Fibroblast of skin of left biceps (primary cell): ENCODE measurements around the gene POLR2H.

ENCODE experiments used
- DNase-seq, 2 experiments: peaks; one replicate each; pipeline ENCODE4 v3.0.0-alpha.2; 2013; ENCODE audit warnings: low read depth in 2 of 2

The POLR2H gene

DNA sequence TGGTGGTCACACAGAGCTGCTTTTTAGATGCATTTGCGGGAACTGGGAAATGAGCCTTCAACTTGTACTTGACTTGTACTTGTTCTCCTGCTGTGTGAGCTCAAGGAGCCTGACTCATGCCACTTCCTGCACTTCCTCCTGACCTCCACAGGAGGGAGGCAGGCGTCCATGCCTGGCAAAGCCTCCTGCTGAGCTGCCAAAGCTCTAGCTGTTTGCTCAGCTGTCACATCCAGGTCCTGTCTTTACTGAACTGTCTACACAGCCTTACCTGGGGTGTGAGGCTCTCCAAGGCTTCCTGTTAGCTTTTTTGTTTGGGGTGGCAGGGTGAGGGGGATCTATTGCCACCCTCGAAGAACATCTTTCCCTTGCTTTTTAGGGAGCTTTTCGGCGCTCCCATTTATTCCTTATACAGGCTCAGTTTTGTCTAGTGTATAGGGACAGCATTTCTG lies 10.1 kb downstream of the POLR2H start:
- peak; percentile 55 to 57 for DNase-seq

DNA sequence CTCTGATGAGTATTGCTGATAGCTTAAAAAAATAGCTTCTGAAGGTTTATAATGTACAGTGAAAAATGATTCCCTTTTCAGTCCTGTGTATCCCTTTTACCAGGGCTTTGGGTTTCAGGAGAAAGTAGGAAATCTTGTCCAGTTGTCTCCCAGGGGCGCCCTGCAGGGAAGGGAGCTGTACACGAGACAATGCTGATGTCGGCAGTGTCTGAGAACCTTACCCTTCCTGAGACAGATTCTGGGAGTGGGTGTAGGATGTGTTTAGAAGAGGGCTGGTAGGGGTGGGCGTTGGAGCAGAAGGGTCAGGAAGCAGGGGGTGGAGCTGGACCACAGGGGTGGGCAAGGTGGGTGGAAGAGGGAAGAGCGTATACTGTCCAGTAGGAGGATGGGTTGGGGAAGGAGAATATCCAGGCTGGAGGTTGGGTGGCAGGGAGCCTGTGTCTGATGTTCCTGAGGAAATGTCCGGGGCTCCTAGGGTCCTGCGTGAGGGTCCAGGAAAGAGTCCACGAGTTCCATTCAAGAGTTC lies 10.8 kb downstream of the POLR2H start:
- no peak for DNase-seq

DNA sequence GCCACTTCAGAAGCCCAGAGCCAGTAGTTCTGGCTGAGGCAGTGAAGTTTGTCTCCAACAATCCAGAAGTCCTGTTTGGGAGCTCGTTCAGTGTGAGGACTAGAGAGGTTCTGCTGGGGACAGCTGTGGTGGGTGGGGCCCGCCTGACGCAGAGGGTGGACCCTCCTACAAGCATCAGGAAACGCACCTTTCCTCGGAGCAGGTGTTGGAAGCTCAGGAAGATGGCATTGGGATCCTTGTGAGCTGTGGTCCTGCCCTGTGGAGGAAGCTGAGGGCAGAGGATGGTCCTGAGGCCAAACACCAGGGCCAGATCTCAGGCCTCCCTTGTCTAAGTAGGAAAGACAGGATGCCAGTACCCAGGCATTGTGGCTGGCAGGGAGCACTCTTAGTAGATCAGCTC lies 11.4 kb downstream of the POLR2H start:
- DNase-seq: no peak

DNA sequence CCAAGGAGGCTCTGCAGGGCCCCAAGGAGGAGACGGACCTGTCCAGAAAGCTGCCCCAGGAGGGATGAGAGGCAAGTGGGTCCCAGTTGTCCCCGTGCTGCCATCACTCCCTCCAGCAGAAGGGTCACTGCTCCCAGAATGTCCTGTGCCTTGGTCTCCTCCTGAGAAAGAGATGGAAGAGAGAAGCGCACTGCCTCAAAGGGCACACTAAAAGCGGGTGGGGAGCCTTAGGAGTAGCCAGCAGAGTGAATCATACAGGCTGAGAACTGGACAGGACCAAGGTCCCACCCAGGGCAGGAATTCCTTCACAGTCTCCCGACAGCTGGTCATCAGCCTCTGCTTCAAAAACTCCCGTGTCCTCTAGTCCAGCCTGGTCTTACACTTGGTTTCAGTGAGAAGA lies 11.9 kb downstream of the POLR2H start:
- DNase-seq: no peak

DNA sequence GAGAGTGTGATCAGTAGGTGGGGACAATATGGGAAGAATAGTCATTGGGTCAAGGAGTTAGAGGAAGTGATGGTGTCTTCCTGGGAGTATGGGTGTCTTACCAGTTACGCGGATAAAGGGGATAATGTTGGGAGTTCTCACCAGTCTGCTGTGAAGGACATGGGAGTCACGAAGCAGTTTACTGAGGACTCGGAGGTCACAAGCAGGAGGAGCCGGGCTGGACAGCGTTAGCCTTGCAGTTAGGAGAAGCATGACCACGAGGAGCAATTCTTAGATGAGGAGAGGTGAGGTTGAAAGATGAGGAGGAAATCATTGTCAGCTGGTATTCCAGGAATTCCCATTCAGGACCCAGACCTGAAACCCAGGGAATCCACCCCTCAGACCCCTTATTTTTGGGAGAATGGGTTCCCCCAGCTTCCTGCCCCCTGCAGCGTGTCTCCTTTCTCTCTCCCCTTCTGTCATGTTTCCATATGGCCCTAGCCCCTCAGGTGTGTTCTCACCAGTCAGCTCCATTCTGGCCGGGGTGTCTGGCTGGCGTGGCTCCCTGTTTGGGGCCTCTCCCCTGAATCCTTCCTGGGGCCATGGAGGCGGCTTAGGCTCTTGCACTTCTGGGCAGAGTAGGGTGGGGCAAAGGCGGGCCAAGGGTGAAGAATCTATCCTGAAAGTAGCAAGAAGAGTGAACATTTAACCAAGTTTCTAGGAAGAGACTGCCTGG lies 14.4 kb downstream of the POLR2H start:
- DNase-seq: no peak

DNA sequence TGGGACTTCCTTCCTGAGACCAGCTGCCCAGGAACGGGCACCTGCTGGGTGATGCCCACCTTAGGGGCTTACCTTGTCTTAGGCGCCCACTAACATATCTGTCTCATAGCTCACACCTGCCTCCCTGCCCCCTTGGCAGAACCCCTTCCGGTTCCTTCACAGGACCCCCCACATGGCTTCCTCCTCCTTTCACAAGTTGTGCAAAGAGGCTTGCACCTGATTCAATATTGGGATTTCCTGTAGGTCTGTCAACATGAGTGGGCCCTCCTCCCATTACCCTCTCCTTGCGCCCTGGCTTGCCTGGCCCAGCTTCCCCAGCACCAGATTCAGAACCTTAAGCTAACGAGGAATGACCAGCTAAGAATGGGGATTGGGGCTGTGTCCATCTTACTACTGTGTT lies 15.9 kb downstream of the POLR2H start:
- no peak for DNase-seq

DNA sequence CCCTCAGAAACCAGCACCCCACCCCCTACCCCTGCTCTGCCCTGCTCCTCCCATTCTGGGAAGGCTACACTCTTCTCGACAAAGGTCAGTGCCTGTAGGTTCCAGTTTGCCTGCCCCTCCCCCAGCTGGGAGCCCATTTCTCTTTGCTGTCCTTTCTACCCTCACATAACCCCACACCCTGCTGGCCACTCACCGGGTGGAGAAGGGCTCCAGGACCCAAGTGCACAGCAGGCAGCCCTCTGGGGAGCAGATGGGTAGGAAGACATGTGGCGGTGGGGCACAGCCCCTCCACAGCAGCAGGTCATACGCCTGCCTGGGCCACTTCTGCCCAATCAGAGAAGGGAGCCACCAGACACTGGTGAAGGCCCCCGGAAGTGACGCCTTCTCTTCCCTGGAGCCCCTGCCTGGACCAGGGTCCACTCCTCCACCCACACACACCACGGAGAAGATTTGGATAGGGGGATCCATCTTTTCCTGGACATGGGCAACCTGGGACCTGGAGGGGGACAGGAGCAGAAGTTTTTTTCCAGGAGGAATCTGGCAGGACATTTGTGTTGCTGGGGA lies 16.5 kb downstream of the POLR2H start, which contains the start of gene THPO:
THPO (minus strand) TSS at position 326 of the 564 bp plus-strand sequence. CDS start 1,948 bp downstream, outside the sequence.
- DNase-seq: no peak

DNA sequence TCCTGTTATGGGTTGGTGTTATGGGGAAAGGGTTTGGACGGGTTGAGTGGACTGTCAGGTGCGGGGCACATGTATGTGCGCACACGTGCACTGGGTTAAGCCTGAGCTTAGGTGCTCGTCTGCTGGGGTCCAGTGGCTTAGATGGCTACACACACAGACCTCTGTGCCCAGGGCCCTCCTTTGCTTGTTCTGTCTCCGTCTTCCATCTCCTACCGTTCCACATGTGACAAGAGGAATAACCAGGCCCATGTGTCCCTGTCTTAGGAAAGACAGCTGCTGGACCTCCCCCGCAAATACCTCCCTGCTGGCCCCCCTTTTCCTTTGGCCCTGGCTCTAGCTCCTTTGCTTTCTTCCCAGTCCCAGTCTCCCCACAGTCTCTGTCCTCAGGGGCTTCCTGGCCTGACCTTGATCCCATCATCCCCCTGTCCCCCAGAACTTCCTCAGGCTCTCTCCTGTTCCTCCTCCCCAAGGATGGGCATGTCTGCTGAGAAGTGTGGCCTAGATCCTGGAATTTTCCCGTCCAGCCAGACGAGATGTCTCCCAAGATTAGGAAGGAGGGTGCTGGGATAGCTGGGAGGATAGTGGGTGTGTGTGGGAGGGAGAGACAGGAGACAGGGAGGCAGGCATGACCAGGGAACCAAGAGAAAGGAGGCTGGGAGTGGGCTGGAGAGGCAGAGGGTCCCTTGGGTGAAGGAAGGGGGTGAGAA lies 17.3 kb downstream of the POLR2H start:
- no peak for DNase-seq

DNA sequence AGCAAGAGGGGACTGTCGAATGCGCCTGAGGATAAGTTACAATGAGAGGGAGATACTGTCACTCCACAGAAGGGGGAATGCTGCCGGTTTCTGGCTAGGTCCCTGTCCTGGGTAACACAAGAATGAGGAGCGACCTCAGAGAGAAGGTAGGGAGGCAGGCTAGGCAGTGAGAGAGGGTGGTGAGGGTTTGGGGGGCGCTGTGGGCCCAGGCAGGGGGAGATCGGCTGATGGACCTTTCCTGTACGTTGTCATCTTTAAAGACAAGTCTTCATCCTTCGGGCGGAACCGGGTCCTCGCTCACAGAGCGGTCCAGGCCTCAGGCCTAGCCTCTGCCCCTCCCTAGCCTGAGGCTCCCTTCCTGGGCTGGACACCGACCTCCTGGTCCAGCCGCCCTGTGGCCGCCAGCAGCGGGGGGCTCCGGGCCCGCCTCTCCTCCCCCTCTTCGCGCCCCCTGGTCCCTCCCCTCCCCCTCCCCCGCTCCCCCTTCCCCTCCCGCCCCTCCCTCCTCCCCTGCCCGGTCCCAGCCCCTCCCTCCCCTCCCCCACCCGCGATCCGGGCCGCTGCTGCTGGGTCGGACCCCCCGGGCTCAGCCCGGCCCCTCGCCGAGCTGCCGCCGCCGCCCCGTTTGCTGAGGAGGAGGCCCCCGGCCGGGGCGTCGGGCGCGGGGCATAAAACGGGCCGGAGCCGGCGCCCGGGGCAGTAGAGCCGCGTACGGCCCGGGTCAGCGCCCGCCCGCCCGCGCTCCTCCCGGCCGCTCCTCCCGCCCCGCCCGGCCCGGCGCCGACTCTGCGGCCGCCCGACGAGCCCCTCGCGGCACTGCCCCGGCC lies 18.1 kb downstream of the POLR2H start, which contains the start of gene CHRD:
CHRD (plus strand) TSS at position 697 of the 827 bp plus-strand sequence. CDS start 265 bp downstream, outside the sequence.
- DNase-seq: no peak

DNA sequence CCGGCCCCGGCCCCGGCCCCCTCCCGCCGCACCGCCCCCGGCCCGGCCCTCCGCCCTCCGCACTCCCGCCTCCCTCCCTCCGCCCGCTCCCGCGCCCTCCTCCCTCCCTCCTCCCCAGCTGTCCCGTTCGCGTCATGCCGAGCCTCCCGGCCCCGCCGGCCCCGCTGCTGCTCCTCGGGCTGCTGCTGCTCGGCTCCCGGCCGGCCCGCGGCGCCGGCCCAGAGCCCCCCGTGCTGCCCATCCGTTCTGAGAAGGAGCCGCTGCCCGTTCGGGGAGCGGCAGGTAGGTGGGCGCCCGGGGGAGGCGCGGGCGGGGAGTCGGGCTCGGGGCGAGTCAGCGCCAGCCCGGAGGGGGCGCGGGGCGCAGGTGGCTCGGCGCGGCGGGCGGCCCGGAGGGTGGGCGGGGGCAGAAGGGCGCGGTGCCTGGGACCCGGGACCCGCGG lies 18.7 kb downstream of the POLR2H start:
- no peak for DNase-seq

DNA sequence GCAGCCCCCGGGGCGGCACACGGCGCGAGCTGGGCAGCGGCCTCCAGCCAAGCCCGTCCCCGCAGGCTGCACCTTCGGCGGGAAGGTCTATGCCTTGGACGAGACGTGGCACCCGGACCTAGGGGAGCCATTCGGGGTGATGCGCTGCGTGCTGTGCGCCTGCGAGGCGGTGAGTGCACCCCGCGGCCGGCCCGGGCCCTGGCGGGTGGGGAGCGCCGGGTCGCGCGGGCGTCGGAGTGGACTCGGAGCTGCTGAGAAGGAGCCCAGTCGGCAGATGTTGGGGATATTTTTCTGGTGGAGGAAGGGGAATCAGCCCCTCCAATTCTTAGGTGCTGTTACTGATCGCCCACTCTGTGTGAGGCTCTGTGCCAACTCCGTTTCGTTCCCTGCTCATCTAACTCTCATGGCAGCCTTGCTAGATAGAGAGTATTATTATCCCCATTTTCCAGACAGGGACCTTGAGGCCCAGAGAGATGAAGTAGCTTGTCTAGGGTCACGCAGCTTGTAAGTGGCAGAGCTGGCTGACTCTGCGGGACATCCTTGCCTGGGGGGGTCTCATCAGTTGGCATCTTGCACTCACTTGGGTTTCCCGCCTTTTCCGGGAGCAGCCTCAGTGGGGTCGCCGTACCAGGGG lies 19.2 kb downstream of the POLR2H start:
- no peak for DNase-seq

DNA sequence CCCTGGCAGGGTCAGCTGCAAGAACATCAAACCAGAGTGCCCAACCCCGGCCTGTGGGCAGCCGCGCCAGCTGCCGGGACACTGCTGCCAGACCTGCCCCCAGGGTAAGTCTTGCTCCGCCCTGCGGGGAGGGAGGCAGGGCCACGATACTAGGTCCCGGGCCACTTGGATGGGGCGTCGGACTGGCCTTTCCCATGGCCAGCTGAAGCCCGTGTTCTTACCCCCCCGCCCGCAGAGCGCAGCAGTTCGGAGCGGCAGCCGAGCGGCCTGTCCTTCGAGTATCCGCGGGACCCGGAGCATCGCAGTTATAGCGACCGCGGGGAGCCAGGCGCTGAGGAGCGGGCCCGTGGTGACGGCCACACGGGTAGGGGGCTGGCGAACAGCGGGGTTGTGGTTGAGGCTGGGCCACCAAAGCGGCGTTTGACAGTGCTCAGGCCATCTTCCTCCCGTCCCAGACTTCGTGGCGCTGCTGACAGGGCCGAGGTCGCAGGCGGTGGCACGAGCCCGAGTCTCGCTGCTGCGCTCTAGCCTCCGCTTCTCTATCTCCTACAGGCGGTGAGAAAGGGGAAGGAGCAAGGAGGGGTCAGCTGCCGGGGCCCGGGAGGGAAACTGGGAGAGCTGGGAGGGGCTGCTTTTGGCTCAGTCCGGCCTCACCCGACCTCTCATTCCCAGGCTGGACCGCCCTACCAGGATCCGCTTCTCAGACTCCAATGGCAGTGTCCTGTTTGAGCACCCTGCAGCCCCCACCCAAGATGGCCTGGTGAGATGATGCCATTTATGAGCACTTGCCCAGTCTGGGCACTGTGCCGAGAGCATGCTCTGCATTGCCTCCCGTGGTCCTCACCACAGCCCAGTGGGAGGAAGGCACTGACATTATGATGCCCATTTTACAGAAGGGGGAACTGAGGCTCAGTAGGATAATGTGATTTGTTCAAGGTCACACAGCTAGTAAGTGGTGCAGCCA lies 20.0 kb downstream of the POLR2H start:
- no peak for DNase-seq

DNA sequence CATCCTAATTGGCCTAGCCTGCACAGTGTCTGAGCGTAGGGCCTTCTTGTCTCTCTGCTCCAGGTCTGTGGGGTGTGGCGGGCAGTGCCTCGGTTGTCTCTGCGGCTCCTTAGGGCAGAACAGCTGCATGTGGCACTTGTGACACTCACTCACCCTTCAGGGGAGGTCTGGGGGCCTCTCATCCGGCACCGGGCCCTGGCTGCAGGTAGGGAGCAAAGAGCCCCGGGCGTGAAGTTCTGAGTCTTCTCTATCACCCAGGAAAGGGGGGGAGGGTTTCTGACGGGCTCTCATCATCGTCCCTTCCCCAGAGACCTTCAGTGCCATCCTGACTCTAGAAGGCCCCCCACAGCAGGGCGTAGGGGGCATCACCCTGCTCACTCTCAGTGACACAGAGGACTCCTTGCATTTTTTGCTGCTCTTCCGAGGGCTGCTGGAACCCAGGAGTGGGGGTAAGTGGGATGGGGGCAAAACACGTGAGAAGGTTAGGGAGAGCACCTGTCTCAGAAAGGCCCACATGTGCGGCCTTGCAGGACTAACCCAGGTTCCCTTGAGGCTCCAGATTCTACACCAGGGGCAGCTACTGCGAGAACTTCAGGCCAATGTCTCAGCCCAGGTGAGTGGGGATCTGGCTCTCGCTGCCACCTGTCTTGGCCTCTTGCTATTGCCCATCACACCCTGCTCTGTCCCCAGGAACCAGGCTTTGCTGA lies 21.0 kb downstream of the POLR2H start:
- DNase-seq: no peak

DNA sequence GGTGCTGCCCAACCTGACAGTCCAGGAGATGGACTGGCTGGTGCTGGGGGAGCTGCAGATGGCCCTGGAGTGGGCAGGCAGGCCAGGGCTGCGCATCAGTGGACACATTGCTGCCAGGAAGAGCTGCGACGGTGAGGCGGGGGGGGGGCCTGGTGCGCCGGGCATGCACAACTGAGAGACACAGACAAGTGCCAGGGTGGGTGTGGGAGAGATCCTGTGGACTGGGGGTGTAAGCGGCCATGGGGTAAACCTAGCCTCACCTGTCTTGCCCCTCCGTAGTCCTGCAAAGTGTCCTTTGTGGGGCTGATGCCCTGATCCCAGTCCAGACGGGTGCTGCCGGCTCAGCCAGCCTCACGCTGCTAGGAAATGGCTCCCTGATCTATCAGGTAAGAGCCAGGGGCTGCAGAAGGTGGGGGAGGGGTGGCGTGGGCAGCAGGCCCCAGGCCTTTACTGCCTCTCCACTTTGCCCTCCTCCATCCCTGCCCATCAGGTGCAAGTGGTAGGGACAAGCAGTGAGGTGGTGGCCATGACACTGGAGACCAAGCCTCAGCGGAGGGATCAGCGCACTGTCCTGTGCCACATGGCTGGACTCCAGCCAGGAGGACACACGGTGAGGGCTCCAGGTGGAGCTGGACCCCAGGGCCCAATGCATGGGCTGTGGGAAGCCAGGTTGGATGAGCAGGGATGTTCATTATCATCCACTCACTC lies 21.7 kb downstream of the POLR2H start:
- no peak for DNase-seq

DNA sequence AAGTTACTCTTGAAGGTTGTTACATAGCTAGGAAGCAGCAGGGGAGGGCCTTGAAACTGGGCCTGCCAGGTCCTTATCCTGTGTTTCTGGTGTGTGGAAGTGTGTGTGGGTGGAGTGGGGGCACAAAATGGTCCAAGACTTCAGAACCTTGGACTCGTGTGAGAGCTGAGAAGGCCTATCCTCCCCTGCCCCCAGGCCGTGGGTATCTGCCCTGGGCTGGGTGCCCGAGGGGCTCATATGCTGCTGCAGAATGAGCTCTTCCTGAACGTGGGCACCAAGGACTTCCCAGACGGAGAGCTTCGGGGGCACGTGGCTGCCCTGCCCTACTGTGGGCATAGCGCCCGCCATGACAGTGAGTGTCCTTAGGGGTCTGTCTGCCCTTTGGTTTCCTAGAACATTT lies 22.8 kb downstream of the POLR2H start:
- no peak for DNase-seq

DNA sequence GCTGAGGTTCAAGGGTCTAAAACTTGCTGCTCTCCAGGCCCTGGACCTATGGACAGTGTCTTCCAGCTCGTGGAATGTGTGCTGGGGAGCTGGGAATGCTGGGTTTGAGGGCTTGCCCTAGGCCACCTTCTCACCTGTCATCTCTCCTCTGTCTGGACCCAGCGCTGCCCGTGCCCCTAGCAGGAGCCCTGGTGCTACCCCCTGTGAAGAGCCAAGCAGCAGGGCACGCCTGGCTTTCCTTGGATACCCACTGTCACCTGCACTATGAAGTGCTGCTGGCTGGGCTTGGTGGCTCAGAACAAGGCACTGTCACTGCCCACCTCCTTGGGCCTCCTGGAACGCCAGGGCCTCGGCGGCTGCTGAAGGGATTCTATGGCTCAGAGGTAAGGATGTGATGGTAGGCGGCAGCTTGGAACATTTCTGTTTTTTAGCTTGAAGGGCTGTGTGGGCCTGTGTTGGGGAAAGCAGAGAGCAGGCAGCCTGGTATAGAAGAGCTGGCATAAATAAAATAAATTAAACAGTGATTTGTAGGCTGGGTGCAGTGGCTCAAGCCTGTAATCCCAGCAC lies 23.4 kb downstream of the POLR2H start:
- DNase-seq: no peak

DNA sequence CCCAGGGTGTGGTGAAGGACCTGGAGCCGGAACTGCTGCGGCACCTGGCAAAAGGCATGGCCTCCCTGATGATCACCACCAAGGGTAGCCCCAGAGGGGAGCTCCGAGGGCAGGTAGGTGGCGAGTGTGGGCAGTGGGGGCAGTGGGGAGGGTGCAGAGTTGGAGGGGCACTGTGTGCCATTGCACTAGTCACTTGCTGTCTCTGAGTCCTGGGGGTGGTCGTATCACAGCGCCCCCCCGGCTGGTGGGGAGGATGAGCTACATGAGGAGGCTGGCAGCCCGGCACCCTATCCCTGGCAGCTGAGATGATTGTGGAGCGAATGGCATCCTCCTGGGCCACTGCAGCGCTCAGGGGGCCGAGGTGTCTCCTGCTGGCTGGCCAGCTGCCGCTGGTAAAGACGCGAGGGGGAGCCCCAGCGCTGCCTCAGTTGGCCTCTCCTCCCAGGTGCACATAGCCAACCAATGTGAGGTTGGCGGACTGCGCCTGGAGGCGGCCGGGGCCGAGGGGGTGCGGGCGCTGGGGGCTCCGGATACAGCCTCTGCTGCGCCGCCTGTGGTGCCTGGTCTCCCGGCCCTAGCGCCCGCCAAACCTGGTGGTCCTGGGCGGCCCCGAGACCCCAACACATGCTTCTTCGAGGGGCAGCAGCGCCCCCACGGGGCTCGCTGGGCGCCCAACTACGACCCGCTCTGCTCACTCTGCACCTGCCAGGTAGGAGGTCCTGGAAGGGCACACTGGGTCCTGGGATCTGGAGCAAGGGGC lies 24.7 kb downstream of the POLR2H start:
- no peak for DNase-seq
